Mammary epithelial cell (primary cell): ENCODE measurements around the gene SPATA31A3.
"Not testable (repeated sequence)": the region's sequence is repeated elsewhere in the genome, so short reads cannot be mapped to it uniquely, and the experiment has no call there.

Experiments used
- CTCF ChIP-seq, 2 donors: IDR thresholded peaks in 1 of 2; conservative IDR thresholded peaks in 1 of 2; 2 replicates each; pipeline ENCODE4 v1.5.1; 2011 to 2012; ENCODE audit warnings: inconsistent platforms in 2 of 2, low read length in 2 of 2, mild to moderate bottlenecking in 2 of 2, control low read depth in 1 of 2, low read depth in 1 of 2; ENCODE audit not compliant: insufficient read depth in 1 of 2; ENCODE audit errors: extremely low read depth in 1 of 2
- EZH2 ChIP-seq: IDR thresholded peaks from 2 replicates; pipeline ENCODE4 v1.6.1; 2012; ENCODE audit warnings: low read length, inconsistent platforms, borderline replicate concordance

- TF ChIP-seq CTCF (conservative IDR thresholded peaks at IDR 0.05 in 1 of 2, IDR thresholded peaks at IDR 0.05 in 1 of 2; ENCODE audit: extremely low read depth in 1 of 2, insufficient read depth in 1 of 2, low read depth in 1 of 2, low read length in 2 of 2); EZH2: not testable (repeated sequence)
Observed at GRCh38 chr9:66992450-66992849, at the start of gene SPATA31A3.
